HepG2 (cell line): Measurements from ENCODE around the gene LRSAM1. TPM values are rescaled to one million over a fixed set of nuclear protein-coding genes. Genes with fewer than 3 reads are reported as not detected.

Experiments used
- ATAC-seq: fragments of 200-7000 bp; cut with Tn5 transposase; 3 replicates; pipeline ENCODE4 v1.9.1; 2020; ENCODE audit warnings: mild to moderate bottlenecking, moderate library complexity
- BruUV-seq: library from RNA; stranded (reverse); fragments of 400-500 nt; replicated peaks from 2 replicates; lab custom pipeline; 2021; lab: Mats Ljungman, UMichigan
- CTCF ChIA-PET: fragments of 300-600 bp; formaldehyde crosslinking; extraction: SDS; loops from one replicate; lab custom pipeline; 2021; ENCODE audit warnings: low total read pairs, inconsistent platforms, low intra/inter-chr PET ratio; lab: Yijun Ruan, JAX
- POLR2A ChIA-PET: fragments of 350-600 bp; sonication (Branson Sonifier 250); formaldehyde crosslinking; loops from one replicate; lab custom pipeline; 2020; ENCODE audit warnings: antibody characterized with exemption, inconsistent platforms; lab: Yijun Ruan, JAX
- DNase-seq: peaks from one replicate; pipeline ENCODE4 v3.0.0-alpha.2; 2015; ENCODE audit warnings: low spot score
- FAIRE-seq: peaks from 3 replicates; lab custom pipeline; 2011; peaks lifted over from hg19 to GRCh38; lab: Jason Lieb, UNC
- H2AFZ ChIP-seq: one replicate; pipeline ENCODE4 v1.6.1; 2011; ENCODE audit warnings: low read length, inconsistent platforms
- H3K27ac ChIP-seq: fragments of 300-600 bp; 3 replicates; pipeline ENCODE4 v1.8.0; 2011; ENCODE audit warnings: mixed run types, mild to moderate bottlenecking, mixed read lengths, low read length, inconsistent platforms; ENCODE audit not compliant: insufficient read depth; ENCODE audit errors: extremely low read length
- H3K27me3 ChIP-seq, 2 experiments: fragments of 200-600 bp in 1 of 2; 2 replicates in 1 of 2; 3 replicates in 1 of 2; pipeline versions ENCODE4 v1.6.0 to v1.8.0; 2011; ENCODE audit warnings: low read length in 2 of 2, mild to moderate bottlenecking in 2 of 2, moderate library complexity in 2 of 2, inconsistent platforms in 1 of 2; ENCODE audit not compliant: insufficient read depth in 2 of 2, control insufficient read depth in 1 of 2
- H3K36me3 ChIP-seq, 2 experiments: fragments of 200-600 bp in 1 of 2; replicated peaks in 1 of 2; 2 replicates in 1 of 2; 3 replicates in 1 of 2; pipeline versions ENCODE4 v1.5.1 to v1.8.0; 2011; ENCODE audit warnings: low read length in 2 of 2, inconsistent platforms in 1 of 2; ENCODE audit not compliant: insufficient read depth in 2 of 2, control insufficient read depth in 1 of 2
- H3K4me1 ChIP-seq: 2 replicates; pipeline ENCODE4 v1.5.1; 2012; ENCODE audit warnings: low read length, inconsistent platforms; ENCODE audit not compliant: insufficient read depth
- H3K4me2 ChIP-seq: 2 replicates; pipeline ENCODE4 v1.6.0; 2011; ENCODE audit warnings: low read depth, low read length, inconsistent platforms
- H3K4me3 ChIP-seq, 3 experiments: fragments of 200-600 bp in 1 of 3; sonication (generic), shearing (Covaris generic) in 1 of 3; replicated peaks in 1 of 3; 2 replicates each; pipeline ENCODE4 v1.5.1; 2011 to 2016; ENCODE audit warnings: low read length in 3 of 3, inconsistent platforms in 2 of 3, low read depth in 2 of 3, mild to moderate bottlenecking in 2 of 3, control low read depth in 1 of 3, mixed read lengths in 1 of 3; ENCODE audit not compliant: insufficient read depth in 1 of 3
- H3K79me2 ChIP-seq: one replicate; pipeline ENCODE4 v1.6.1; 2011; ENCODE audit warnings: low read length, inconsistent platforms; ENCODE audit not compliant: insufficient read depth
- H3K9ac ChIP-seq: 2 replicates; pipeline ENCODE4 v1.6.0; 2011; ENCODE audit warnings: mild to moderate bottlenecking, low read depth, low read length, inconsistent platforms; ENCODE audit not compliant: insufficient read depth
- H3K9me3 ChIP-seq: 2 replicates; pipeline ENCODE4 v1.5.1; 2012; ENCODE audit warnings: mild to moderate bottlenecking, low read length
- H4K20me1 ChIP-seq: 2 replicates; pipeline ENCODE4 v1.6.0; 2011; ENCODE audit warnings: inconsistent platforms, mild to moderate bottlenecking, low read length, moderate library complexity; ENCODE audit not compliant: insufficient read depth
- ASH2L ChIP-seq: fragments of 300-600, 200-600 bp; sonication (generic); IDR thresholded peaks from 2 replicates; pipeline ENCODE4 v1.7.0; 2017; ENCODE audit warnings: low read depth, mild to moderate bottlenecking, moderate library complexity, mixed read lengths, low read length; ENCODE audit not compliant: insufficient read length
- CTCF ChIP-seq: sonication (generic); formaldehyde crosslinking; IDR thresholded peaks from 2 replicates; pipeline ENCODE4 v1.5.0; 2020; ENCODE audit warnings: mild to moderate bottlenecking, missing genetic modification reagents, moderate library complexity
- RXRA ChIP-seq: sonication (generic); formaldehyde crosslinking; IDR thresholded peaks from 2 replicates; pipeline ENCODE4 v1.5.1; 2020; ENCODE audit warnings: missing genetic modification reagents
- ZBTB25 ChIP-seq: IDR thresholded peaks from 2 replicates; pipeline ENCODE4 v1.6.1; 2018; ENCODE audit warnings: missing genetic modification reagents
- ZBTB33 ChIP-seq: sonication (generic); formaldehyde crosslinking; IDR thresholded peaks from 2 replicates; pipeline ENCODE4 v1.4.0; 2020; ENCODE audit warnings: missing genetic modification reagents
- ZBTB43 ChIP-seq: sonication (generic); formaldehyde crosslinking; conservative IDR thresholded peaks from 2 replicates; pipeline ENCODE4 v1.4.0; 2020; ENCODE audit warnings: missing genetic modification reagents
- WGBS: methylation state at CpG from one replicate; pipeline ENCODE4 v1.1.6; 2017; ENCODE audit warnings: low lambda C conversion rate; 5-methylcytosine and 5-hydroxymethylcytosine counted together
- in situ Hi-C: cut with HindIII; loops from 2 replicates; pipeline ENCODE4 v1.10.0; 2017; ENCODE audit warnings: low pct_unique_long_range_greater_than_20kb; ENCODE audit not compliant: extremely low pct_ligation_motif_present
- intact Hi-C: fragments of 100-400 bp; cut with micrococcal nuclease; formaldehyde crosslinking; loops from one replicate; pipeline ENCODE4 v1.10.0; 2022; ENCODE audit not compliant: unreplicated experiment
- polyA plus RNA-seq, 8 experiments: library from polyadenylated mRNA; depleted of rRNA in 3 of 8; stranded (reverse) in 7 of 8; unstranded in 1 of 8; fragments of >200 nt; fragmentation: Illumina TruSeq in 4 of 8; extraction: Trizol in 4 of 8; gene quantifications; 2 replicates each; pipeline versions ENCODE4 v1.2.1 to v1.2.3, GENCODE V29; 2011 to 2016; ENCODE audit warnings: low read depth in 4 of 8, missing spikeins in 1 of 8, mixed read lengths in 1 of 8; ENCODE audit not compliant: insufficient read depth in 1 of 8
- total RNA-seq, 5 experiments: library from RNA; depleted of rRNA; stranded (reverse); fragments of >200 nt; fragmentation: Illumina TruSeq; extraction: Trizol; gene quantifications; 2 replicates each; pipeline ENCODE4 v1.2.3, GENCODE V29; 2016; ENCODE audit warnings: low read depth in 1 of 5

LRSAM1 gene
- total and polyA plus RNA-seq, 2 of the 13 experiments (the other 11 are each of a cell fraction or from before 2014, with no cell fraction given): 8.7 to 10.2 TPM

GRCh38 chr9:127496974-127497373, 45.7 kb downstream of the LRSAM1 start (continued):
- TF ChIP-seq ZBTB33 (CRISPR knock-in tag) (peak; percentile 77), RXRA (CRISPR knock-in tag) (no peak)

- FAIRE-seq: no peak
- Histone ChIP-seq H3K27ac (no peak overlapping the region), H2AFZ (no peak overlapping the region), H3K4me2 (no peak overlapping the region), H3K79me2 (no peaks in the 10 kb centered on the region), H3K9ac (no peak overlapping the region), H3K36me3 (peaks cover 6 to 25% of the 10 kb centered on the region in 2 experiments; a peak in 4 of 5 replicates), H4K20me1 (no peaks in the 10 kb centered on the region), H3K9me3 (no peaks in the 10 kb centered on the region), H3K27me3 (no peaks in the 10 kb centered on the region), H3K4me1 (no peaks in the 10 kb centered on the region), H3K4me3 (no peak overlapping the region)
- 95% methylated on average over 13 of the region's 13 CpGs for WGBS
- CTCF ChIA-PET: no interaction called here
- no peak for DNase-seq
- in situ Hi-C loops: no loop called here
- no peak for TF ChIP-seq ZBTB25 (CRISPR knock-in tag)
- 0 out of 2 replicates have a peak, but pooled peaks have one; percentile 3 for TF ChIP-seq CTCF (CRISPR knock-in tag)
- TF ChIP-seq ZBTB43: no peak
- no peak for TF ChIP-seq ASH2L
- intact Hi-C loops: no loop called here
- no TSS peak for BruUV-seq
- ATAC-seq: peak; percentile 33; the same call in 2 of the 3 replicates
- POLR2A ChIA-PET: no interaction called here
Observed at GRCh38 chr9:127497656-127498290, 46.5 kb downstream of the LRSAM1 start.
